GM12874 (cell line): ENCODE measurements around the gene HTR3A.

Experiments
- TF ChIP-seq, protein P1 (sequence below): IDR thresholded peaks from 2 replicates; pipeline ENCODE4 v1.5.1; 2011; ENCODE audit warnings: low read depth, mild to moderate bottlenecking, control low read depth, low read length, moderate library complexity; ENCODE audit not compliant: insufficient read depth

The HTR3A gene

DNA sequence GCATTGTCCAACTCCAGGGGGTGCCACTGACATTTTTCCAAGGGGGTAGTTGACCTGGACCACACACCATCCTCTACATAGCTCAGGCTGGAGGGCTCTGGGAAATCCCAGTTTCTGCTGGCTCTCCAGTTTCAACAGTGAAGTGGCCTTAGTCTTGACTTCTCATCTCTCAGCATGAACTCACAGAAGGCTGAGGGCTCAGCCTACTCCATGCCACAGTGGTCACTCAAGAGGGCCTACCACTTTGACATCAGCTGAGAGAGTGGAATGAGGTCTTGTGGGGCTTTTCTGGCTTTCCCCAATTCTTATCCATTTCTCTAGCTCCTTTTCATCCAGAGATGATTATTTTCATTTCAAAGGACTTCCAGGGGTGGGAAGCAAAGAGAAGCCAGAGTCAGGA, 7.4 kb downstream of the HTR3A start:
- TF ChIP-seq, protein P1, sequence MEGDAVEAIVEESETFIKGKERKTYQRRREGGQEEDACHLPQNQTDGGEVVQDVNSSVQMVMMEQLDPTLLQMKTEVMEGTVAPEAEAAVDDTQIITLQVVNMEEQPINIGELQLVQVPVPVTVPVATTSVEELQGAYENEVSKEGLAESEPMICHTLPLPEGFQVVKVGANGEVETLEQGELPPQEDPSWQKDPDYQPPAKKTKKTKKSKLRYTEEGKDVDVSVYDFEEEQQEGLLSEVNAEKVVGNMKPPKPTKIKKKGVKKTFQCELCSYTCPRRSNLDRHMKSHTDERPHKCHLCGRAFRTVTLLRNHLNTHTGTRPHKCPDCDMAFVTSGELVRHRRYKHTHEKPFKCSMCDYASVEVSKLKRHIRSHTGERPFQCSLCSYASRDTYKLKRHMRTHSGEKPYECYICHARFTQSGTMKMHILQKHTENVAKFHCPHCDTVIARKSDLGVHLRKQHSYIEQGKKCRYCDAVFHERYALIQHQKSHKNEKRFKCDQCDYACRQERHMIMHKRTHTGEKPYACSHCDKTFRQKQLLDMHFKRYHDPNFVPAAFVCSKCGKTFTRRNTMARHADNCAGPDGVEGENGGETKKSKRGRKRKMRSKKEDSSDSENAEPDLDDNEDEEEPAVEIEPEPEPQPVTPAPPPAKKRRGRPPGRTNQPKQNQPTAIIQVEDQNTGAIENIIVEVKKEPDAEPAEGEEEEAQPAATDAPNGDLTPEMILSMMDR: no peak

DNA sequence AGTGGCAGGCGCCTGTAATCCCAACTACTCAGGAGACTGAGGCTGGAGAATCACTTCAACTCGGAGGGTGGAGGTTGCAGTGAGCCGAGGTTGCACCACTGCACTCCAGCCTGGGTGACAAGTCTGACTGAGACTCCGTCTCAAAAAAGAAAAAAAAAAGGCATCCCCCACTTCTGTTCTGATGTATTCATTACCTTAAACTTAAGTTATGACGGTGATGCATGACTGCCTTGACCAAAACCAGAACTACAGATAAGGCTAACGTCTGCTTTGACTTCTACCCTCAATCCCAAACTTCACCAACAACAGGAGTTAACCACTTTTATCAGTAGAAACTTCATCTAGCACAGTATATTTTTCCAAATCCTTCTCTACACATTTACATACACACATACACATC, 9.9 kb downstream of the HTR3A start:
- TF ChIP-seq, protein P1: no peak

DNA sequence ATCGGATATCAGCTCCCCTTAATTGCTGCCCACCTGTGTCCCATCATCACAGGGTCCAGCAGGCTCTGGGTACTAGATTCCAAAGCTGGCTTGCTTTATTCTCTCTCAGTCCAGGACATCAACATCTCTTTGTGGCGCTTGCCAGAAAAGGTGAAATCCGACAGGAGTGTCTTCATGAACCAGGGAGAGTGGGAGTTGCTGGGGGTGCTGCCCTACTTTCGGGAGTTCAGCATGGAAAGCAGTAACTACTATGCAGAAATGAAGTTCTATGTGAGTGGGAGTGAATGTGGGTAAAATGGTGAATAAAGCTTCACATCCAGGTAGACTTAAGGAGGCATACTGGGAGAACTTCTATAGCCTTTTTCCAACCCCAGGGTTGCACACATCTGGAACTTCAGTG, 11.0 kb downstream of the HTR3A start:
- TF ChIP-seq, protein P1: no peak

DNA sequence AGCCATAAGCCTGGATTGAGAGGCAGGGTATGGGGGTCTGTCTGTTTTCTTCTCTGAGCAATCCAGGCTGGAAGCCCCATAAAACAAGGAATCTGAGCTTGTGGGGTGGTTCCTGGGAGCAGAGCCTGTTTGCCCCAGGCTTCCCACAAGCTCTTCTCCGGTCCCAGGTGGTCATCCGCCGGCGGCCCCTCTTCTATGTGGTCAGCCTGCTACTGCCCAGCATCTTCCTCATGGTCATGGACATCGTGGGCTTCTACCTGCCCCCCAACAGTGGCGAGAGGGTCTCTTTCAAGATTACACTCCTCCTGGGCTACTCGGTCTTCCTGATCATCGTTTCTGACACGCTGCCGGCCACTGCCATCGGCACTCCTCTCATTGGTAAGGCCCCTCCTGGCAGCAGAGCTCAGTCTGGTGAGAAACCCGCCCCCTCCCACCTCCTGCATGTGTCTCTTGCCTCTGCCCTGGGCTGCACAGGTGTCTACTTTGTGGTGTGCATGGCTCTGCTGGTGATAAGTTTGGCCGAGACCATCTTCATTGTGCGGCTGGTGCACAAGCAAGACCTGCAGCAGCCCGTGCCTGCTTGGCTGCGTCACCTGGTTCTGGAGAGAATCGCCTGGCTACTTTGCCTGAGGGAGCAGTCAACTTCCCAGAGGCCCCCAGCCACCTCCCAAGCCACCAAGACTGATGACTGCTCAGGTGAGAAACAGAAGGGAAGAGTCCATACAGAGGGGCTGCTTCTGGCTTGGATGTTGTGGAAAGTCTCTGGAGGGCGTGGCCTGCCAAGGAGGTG, 11.6 kb downstream of the HTR3A start:
- TF ChIP-seq, protein P1: no peak

DNA sequence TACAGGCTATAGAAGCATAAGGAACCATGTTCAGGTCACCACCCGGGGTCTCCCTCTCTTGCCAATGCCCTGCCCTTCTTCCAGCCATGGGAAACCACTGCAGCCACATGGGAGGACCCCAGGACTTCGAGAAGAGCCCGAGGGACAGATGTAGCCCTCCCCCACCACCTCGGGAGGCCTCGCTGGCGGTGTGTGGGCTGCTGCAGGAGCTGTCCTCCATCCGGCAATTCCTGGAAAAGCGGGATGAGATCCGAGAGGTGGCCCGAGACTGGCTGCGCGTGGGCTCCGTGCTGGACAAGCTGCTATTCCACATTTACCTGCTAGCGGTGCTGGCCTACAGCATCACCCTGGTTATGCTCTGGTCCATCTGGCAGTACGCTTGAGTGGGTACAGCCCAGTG, 14.5 kb downstream of the HTR3A start:
- TF ChIP-seq, protein P1: no peak

DNA sequence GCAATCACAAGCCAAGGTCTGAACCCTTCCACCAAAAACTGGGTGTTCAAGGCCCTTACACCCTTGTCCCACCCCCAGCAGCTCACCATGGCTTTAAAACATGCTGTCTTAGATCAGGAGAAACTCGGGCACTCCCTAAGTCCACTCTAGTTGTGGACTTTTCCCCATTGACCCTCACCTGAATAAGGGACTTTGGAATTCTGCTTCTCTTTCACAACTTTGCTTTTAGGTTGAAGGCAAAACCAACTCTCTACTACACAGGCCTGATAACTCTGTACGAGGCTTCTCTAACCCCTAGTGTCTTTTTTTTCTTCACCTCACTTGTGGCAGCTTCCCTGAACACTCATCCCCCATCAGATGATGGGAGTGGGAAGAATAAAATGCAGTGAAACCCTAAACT, 15.0 kb downstream of the HTR3A start:
- TF ChIP-seq, protein P1: no peak

DNA sequence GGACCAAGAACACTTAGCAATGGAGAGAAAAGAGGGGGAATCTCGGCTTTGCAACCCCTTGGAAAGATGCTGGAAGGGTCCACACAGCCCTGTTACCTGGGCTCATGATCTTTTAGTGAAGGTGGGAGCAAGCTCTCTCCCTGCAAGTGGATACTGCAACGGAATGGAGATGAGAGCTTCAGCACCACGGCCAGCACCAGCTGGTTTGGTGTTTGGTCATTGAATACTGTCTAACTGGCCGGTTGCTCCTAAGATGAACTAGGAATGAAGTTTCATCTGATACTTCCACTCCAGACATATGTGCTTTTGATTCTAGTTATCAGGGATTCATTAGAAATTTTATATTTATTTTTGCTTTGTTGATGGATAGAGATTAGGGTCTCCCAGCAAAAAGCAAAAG, 16.3 kb downstream of the HTR3A start:
- TF ChIP-seq, protein P1: no peak
